NCI-H524 (cell line): ENCODE measurements around the gene PEX7.
"Not testable (repeated sequence)": the region's sequence is repeated elsewhere in the genome, so short reads cannot be mapped to it uniquely, and the experiment has no call there.

ENCODE experiments used
- DNase-seq, 2 experiments: peaks; one replicate each; lab custom pipeline; 2025; lab: John Stamatoyannopoulos, UW

Gene PEX7

GRCh38 chr6:136790411-136791295 is 31.7 kb upstream of the PEX7 start:
- DNase-seq = peak in 1 of 2 experiments; percentile 32

- DNase-seq = peak; percentile 45 to 75
These were observed 30.9 kb upstream of the PEX7 start for GRCh38 chr6:136791296-136792094.

DNA sequence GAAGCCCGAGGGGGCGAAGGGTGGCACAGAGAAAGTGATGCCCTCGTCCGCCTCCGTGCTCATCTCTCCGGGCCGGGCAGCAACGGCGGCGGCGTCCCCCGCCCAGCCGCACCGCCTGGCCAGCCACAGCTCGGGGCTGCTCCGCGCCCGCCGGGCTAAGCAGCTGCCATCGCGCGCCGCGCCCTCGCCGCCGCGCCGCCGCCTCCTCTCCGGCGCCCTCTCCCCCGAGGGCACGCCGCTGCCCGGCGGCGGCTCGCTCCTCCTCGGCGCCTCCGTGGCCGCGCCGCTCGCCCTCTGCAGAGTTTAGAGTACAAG is 30.3 kb upstream of the PEX7 start:
- peak in 1 of 2 experiments; percentile 67 for DNase-seq

DNA sequence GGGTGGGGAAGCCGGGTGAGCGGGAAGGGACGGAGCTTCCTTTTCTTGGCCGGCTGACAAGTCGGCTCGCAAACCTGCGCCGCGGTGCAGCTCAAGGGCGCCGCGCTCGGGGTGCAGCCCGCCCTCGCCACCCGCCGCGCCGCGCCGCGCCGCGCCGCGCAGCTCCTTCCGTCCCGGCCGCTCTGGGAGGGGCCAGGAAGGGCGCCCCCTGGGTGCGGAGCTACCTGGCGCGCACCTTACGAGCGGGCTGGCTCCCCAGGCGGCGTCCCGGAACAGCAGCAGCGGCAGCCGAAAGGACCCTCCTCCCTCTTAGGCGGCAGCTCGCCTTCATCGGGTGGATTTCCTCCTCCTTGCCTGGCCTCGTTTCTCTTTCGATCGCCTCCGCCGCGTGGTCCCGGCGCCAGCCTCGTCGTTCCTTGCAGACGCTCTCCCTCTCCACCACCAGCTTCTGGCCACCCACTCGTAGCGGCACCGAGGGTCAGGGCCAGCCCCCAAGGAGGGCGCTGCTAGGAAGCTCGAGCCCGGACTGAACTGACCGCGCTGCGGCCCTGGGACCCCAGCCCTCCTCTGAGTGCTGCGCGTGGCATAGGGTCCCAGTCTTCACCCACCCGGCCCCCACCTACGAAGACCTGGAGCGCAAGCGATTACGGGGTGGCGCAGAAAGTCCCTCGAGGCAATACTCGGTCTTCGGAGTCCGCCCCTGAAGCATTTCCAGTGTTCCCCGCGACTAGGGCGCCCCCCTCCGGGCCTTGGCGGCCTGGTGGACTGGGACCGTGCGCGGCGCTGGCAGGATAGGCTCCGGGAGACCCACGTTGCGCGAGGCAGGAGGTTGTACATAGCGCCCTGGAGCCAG is 29.8 kb upstream of the PEX7 start, which contains the start of gene MAP3K5:
Gene MAP3K5 (minus strand): TSS at position 68 of the 853 bp plus-strand sequence. CDS start 320 bp downstream, outside the sequence.
- DNase-seq = peak; percentile 90

GRCh38 chr6:136793363-136793762 is 29.0 kb upstream of the PEX7 start:
- no peak for DNase-seq

GRCh38 chr6:136795386-136795785 is 27.0 kb upstream of the PEX7 start:
- no peak for DNase-seq

- no peak for DNase-seq
These were observed 26.4 kb upstream of the PEX7 start for GRCh38 chr6:136795996-136796395.

DNA sequence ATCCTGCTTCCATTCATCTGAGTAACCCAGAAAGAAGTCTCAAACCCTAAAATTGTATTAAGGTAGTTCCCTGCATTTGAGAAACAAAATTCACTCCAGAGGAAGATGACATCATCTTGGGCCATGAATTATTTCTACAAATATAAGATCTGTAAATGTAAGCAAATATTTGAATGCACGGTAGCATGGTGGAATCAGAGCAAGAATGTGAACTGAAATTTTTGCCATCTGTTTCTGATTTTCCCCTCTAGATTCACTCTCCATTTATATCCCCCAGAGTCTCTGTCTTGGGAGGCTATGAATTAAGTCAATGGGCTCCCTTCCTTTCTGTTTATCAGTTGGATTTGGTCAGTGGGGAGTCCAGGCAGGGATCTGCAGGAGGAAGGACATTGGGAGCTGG is 24.3 kb upstream of the PEX7 start:
- no peak for DNase-seq

DNA sequence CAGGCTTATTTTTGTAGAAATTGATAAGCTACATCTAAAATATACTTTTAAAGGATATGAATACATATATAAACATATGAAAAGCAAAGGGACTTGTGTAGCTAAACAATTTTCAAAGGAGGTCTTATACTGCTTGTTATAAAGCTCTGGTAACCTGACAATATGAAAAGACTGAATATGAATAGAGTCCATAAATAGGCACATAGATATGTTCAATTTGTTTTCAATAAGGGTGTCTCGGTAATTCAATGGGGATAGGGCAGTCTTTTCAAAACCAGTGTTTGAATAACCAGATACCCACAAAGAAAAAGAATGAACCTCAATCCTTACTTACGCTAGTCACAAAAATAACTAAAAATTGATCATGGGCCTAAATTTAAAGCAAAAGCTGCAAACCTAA is 20.8 kb upstream of the PEX7 start:
- no peak for DNase-seq

DNA sequence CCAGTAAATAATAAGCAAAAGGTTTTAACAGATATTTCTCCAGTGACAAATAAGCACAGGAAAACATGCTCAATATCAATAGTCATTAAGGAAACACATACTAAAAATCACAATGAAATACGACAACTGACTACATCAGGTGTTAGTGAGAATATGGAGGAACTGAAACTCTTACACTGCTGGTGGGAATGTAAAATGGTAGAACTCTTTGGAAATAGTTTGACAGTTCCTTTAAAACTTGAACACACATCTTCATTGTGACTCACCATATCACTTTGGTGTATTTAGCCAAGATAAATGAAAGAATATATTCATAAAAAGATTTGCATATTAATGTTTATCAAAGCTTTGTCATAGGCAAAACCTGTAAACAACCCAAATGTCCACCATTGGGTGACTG is 18.8 kb upstream of the PEX7 start:
- no peak for DNase-seq

GRCh38 chr6:136809091-136809860 is 13.1 kb upstream of the PEX7 start:
- DNase-seq = no peak

GRCh38 chr6:136811272-136811671 is 11.1 kb upstream of the PEX7 start:
- no peak for DNase-seq

- DNase-seq = no peak
These were observed 10.2 kb upstream of the PEX7 start for GRCh38 chr6:136812174-136812573.

GRCh38 chr6:136815608-136816007 is 6.8 kb upstream of the PEX7 start:
- DNase-seq = not testable (repeated sequence)

DNA sequence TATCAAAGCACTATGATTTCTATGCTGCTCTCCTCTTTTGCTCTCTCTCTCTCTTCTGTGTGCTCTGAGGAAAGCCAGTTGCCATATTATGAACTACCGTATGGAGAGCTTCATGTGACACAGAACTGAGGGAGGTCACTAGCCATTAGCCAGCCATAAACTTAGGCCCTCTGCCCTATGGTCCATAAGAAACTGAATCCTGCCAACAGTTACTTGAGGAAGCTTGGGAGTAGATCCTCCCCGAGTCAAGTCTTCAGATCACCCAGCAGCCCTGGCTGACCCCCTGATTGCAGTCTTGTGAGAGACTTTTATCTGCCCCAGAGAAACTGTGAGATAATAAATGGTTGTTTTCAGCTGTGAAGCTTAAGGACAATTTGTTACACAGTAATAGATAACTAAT is 5.7 kb upstream of the PEX7 start:
- no peak for DNase-seq

DNA sequence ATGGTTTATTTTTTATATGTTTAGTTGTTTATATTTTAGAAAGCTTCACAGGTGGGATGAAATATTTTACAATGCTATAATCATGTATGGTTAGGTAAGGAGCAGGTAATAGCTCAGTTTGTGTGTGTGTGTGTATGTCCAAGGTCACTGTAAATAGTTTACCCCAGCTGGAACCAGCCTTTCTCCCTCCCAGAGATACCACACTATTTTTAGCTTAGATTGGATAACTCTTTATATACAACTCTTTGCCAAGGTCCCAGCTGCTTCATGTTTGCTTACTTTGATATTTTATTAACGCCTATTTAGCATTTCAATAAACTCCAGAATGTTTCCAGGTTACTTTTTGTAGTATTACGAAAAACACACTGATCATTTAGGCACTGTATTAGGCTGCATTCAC is 1.8 kb upstream of the PEX7 start:
- no peak for DNase-seq

DNA sequence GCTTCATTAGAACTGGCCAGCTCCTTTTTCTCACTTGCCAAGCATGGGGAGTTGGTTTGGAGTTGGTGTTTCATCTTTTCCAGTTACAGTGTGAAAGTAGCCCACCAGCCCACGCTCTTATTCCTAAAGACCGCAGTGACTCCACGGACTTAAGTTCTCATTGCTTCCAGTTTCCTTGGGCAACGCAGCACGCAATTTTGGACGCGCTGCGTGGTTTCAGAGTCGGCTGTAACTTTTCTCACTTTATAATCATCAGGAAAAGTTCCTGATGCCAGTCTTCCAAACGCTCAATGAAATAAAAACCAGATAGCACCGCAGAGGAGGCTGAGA is 381 bp upstream of the PEX7 start:
- peak; percentile 13 to 59 for DNase-seq

- DNase-seq = no peak
These were observed 802 bp downstream of the PEX7 start for GRCh38 chr6:136823128-136823660.

DNA sequence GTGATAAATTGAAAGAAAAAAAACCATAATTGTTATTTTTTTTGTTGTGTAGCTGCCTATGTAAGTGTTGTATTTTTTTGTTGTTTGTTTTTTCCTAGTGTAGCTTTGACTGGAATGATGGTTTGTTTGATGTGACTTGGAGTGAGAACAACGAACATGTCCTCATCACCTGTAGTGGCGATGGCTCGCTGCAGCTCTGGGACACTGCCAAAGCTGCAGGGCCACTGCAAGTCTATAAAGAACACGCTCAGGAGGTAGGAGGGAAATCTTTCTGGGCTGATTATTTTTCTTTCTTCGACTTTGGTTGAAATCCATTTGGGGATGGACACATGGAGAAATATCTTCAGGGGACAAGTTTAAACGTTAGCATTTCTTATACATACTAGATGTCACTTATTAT is 3.8 kb downstream of the PEX7 start:
- DNase-seq = no peak

DNA sequence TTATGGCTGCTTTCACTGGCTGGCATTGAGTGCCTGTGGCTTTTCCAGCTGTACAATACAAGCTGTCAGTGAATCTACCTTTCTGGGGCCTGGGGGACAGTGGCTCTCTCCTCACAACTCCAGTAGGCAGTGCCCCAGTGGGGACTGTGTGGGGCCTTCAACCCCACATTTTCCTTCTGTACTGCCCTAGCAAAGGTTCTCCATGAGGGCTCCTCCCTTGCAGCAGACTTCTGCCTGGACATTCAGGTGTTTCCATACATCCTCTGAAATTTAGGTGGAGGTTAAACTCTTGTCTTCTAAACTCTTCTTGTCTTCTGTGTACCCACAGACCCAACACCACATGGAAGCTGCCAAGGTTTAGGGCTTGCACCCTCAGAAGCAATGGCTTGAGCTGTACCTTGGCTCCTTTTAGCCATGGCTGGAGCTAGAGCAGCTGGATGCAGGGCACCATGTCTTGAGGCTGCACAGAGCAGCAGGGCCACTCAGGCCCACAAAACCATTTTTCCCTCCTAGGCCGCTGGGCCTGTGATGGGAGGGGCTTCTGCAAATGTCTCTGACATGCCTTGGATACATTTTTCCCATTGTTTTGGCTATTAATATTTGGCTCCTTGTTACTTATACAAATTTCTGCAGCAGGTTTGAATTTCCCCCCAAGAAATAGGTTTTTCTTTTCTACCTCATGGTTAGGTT is 9.6 kb downstream of the PEX7 start:
- DNase-seq = no peak
